Limb (tissue), 2 donors: ENCODE results near the gene EPHA6.

Experiments used
- DNase-seq, 2 donors: peaks; one replicate each; pipeline ENCODE4 v3.0.0-alpha.2; 2016; ENCODE audit errors: extremely low spot score in 2 of 2

The EPHA6 gene

GRCh38 chr3:97148931-97149330 is 334.5 kb downstream of the EPHA6 start:
- DNase-seq = no peak

- no peak for DNase-seq
Measured at GRCh38 chr3:97161169-97161568, 346.8 kb downstream of the EPHA6 start.

GRCh38 chr3:97177242-97177641 is 362.8 kb downstream of the EPHA6 start:
- DNase-seq = no peak

GRCh38 chr3:97181704-97182103 is 367.3 kb downstream of the EPHA6 start:
- no peak for DNase-seq

- DNase-seq = no peak
Measured at GRCh38 chr3:97187771-97188170, 373.4 kb downstream of the EPHA6 start.

GRCh38 chr3:97189835-97190234 is 375.4 kb downstream of the EPHA6 start:
- DNase-seq = no peak

- DNase-seq = no peak
Measured at GRCh38 chr3:97197083-97197482, 382.7 kb downstream of the EPHA6 start.

- no peak for DNase-seq
Measured at GRCh38 chr3:97197830-97198229, 383.4 kb downstream of the EPHA6 start.

- DNase-seq = no peak
Measured at GRCh38 chr3:97200387-97200786, 386.0 kb downstream of the EPHA6 start.

- no peak for DNase-seq
Measured at GRCh38 chr3:97201814-97202213, 387.4 kb downstream of the EPHA6 start.

- no peak for DNase-seq
Measured at GRCh38 chr3:97228966-97229365, 414.6 kb downstream of the EPHA6 start.

GRCh38 chr3:97230486-97230885 is 416.1 kb downstream of the EPHA6 start:
- no peak for DNase-seq

- peak in 1 of 2 donors; percentile 32 for DNase-seq
Measured at GRCh38 chr3:97232393-97233034, 418.1 kb downstream of the EPHA6 start.

GRCh38 chr3:97235179-97235578 is 420.8 kb downstream of the EPHA6 start:
- no peak for DNase-seq

GRCh38 chr3:97235611-97236315 is 421.4 kb downstream of the EPHA6 start:
- DNase-seq = no peak

- DNase-seq = no peak
Measured at GRCh38 chr3:97241417-97241816, 427.0 kb downstream of the EPHA6 start.

- DNase-seq = no peak
Measured at GRCh38 chr3:97245201-97245910, 431.0 kb downstream of the EPHA6 start.

- no peak for DNase-seq
Measured at GRCh38 chr3:97256060-97256459, 441.7 kb downstream of the EPHA6 start.

GRCh38 chr3:97257942-97258697 is 443.7 kb downstream of the EPHA6 start:
- no peak for DNase-seq

- DNase-seq = no peak
Measured at GRCh38 chr3:97259263-97259662, 444.9 kb downstream of the EPHA6 start.

GRCh38 chr3:97264180-97264579 is 449.8 kb downstream of the EPHA6 start:
- no peak for DNase-seq
